ENCODE results near the gene OR52K2.
A peak's percentile ranks its signal among the peaks of the same experiment; 100 is the strongest.

Gene OR52K2

DNA sequence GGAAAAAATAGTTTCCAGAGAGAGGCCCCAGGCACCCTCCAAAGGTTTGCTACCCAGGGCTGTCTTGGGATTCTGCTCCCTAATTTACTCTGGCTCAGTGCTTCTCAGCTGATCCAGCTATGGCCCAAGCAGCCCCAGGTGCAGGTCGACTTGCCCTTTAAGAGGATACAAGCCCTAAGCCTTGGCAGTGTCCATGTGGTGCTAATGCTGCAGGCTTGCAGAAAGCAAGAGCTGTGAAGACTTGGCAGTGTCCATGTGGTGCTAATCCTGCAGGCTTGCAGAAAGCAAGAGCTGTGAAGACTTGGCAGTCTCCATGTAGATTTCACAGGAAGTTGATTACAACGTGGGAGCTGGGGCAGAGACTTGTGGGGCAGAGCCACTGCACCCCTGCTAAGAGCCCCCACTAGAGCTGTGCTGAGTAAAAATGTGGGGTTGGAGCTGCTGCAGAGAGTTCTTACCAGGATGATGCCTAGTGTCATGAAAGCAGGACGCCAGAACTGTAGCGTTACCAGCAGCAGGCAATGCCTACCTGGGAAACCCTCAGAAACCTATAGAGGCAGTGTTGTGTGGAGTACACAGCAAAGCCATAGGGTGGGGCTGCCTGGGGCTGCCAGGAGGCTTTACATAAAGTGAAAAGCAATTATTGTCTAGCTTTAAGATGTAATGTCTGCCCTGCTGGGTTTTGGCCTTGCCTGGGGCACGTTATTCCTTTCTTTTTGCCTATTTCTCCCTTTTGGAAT, 17.2 kb downstream of the OR52K2 start:
- TF ChIP-seq GABPA (IDR thresholded peaks at IDR 0.05; ENCODE audit: low read depth) (no peak), SPI1 (IDR thresholded peaks at IDR 0.05; ENCODE audit: borderline replicate concordance, low read depth) (no peak), POLR2AphosphoS5 (IDR thresholded peaks at IDR 0.05; ENCODE audit: low read depth) (no peak)
- TF ChIP-seq, protein P1, sequence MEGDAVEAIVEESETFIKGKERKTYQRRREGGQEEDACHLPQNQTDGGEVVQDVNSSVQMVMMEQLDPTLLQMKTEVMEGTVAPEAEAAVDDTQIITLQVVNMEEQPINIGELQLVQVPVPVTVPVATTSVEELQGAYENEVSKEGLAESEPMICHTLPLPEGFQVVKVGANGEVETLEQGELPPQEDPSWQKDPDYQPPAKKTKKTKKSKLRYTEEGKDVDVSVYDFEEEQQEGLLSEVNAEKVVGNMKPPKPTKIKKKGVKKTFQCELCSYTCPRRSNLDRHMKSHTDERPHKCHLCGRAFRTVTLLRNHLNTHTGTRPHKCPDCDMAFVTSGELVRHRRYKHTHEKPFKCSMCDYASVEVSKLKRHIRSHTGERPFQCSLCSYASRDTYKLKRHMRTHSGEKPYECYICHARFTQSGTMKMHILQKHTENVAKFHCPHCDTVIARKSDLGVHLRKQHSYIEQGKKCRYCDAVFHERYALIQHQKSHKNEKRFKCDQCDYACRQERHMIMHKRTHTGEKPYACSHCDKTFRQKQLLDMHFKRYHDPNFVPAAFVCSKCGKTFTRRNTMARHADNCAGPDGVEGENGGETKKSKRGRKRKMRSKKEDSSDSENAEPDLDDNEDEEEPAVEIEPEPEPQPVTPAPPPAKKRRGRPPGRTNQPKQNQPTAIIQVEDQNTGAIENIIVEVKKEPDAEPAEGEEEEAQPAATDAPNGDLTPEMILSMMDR (IDR thresholded peaks at IDR 0.05; ENCODE audit: insufficient read depth, low read length) = no peak
- TF ChIP-seq, protein P2, sequence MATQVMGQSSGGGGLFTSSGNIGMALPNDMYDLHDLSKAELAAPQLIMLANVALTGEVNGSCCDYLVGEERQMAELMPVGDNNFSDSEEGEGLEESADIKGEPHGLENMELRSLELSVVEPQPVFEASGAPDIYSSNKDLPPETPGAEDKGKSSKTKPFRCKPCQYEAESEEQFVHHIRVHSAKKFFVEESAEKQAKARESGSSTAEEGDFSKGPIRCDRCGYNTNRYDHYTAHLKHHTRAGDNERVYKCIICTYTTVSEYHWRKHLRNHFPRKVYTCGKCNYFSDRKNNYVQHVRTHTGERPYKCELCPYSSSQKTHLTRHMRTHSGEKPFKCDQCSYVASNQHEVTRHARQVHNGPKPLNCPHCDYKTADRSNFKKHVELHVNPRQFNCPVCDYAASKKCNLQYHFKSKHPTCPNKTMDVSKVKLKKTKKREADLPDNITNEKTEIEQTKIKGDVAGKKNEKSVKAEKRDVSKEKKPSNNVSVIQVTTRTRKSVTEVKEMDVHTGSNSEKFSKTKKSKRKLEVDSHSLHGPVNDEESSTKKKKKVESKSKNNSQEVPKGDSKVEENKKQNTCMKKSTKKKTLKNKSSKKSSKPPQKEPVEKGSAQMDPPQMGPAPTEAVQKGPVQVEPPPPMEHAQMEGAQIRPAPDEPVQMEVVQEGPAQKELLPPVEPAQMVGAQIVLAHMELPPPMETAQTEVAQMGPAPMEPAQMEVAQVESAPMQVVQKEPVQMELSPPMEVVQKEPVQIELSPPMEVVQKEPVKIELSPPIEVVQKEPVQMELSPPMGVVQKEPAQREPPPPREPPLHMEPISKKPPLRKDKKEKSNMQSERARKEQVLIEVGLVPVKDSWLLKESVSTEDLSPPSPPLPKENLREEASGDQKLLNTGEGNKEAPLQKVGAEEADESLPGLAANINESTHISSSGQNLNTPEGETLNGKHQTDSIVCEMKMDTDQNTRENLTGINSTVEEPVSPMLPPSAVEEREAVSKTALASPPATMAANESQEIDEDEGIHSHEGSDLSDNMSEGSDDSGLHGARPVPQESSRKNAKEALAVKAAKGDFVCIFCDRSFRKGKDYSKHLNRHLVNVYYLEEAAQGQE (IDR thresholded peaks at IDR 0.05; ENCODE audit: insufficient replicate concordance, low read depth) = no peak
- Histone ChIP-seq H3K4me3 (replicated peaks; ENCODE audit: insufficient read depth, low read length) (no peak overlapping the region), H3K27ac (replicated peaks) (peak overlapping the region; percentile 74), H3K27me3 (ENCODE audit: insufficient read depth, poor library complexity, severe bottlenecking) (no peaks in the 10 kb centered on the region)
- DNase-seq (ENCODE audit: low read depth in 1 of 2, low spot score in 1 of 2) = no peak

DNA sequence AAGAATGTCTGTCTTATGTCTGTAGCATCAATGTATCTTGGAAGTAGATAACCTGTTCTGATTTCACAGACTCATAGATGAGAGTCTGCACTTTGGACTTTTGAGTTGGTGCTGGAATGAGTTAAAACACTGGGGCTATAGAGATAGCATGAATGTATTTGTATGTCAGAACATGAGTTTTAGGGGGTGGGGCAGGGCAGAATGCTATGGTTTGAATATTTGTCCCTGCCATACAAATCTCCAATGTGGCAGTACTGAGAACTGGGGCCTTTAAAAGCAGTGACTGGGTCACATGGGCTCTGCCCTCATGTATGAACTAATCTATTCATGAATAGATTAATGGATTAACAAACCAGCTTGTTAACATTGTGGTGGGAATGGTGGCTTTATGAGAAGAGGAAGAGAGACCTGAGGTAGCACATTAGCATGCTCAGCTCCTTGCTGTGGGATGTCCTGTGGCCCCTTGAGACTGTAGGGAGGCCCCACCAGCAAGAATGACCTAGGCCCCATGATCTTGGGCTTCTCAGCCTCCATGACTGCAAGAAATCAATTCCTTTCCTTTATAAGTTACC, 17.9 kb downstream of the OR52K2 start:
- no peak overlapping the region for H3K4me3 ChIP-seq (replicated peaks; ENCODE audit: insufficient read depth, low read length)
- H3K27ac ChIP-seq (replicated peaks) = peak overlapping the region; percentile 74
- no peak for TF ChIP-seq POLR2AphosphoS5 (IDR thresholded peaks at IDR 0.05; ENCODE audit: low read depth)
- TF ChIP-seq GABPA (IDR thresholded peaks at IDR 0.05; ENCODE audit: low read depth) = no peak
- TF ChIP-seq, protein P2 (IDR thresholded peaks at IDR 0.05; ENCODE audit: insufficient replicate concordance, low read depth) = no peak
- TF ChIP-seq, protein P1 (IDR thresholded peaks at IDR 0.05; ENCODE audit: insufficient read depth, low read length) = no peak
- TF ChIP-seq SPI1 (IDR thresholded peaks at IDR 0.05; ENCODE audit: borderline replicate concordance, low read depth) = peak; percentile 37; the same call in 1 of the 2 replicates
- DNase-seq (ENCODE audit: low read depth in 1 of 2, low spot score in 1 of 2) = peak; percentile 47 to 69
- no peaks in the 10 kb centered on the region for H3K27me3 ChIP-seq (ENCODE audit: insufficient read depth, poor library complexity, severe bottlenecking)

DNA sequence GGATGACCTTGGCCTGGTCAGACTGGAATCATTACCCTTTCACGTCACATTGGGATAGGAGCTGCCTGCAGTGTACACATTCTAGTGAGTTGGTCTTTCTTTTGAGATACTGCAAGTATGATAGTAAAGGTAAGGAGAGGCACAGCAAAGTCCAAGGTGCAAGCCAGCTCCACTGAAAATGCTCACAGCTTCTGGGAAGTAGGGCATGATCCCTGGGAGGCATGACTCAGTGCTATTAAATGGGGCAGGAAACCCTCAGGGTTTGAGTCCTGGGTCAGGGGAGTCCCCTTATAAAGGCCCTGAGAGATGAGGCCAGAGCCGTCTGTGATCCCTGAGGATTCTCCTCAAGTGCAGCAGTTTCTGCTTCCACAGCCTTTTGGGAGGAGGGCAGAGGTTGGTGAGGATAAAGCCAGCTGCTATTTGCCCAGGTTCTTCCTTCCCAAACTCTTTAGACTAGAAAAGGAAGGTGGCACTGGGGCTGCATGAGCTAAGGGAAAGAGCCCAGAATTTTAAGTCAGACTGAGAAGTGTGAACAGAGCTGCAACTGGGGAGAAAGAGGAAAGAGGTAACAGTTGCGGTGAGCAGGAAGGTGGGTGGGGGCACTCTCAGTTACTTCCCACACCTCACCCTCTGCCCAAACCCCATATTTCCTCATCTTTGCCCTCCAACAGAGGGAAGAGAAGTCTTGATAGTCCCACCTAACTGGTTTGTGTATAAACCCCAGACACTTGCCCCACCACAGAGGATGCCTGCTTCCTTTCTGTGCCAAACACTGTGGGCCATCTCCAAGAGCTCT, 18.9 kb downstream of the OR52K2 start:
- TF ChIP-seq SPI1 (IDR thresholded peaks at IDR 0.05; ENCODE audit: borderline replicate concordance, low read depth) (no peak; the same call in 1 of the 2 replicates), POLR2AphosphoS5 (IDR thresholded peaks at IDR 0.05; ENCODE audit: low read depth) (peak; percentile 57; the same call in 1 of the 2 replicates)
- DNase-seq (ENCODE audit: low read depth in 1 of 2, low spot score in 1 of 2) = peak; percentile 77 to 90
- no peaks in the 10 kb centered on the region for H3K27me3 ChIP-seq (ENCODE audit: insufficient read depth, poor library complexity, severe bottlenecking)
- H3K4me3 ChIP-seq (replicated peaks; ENCODE audit: insufficient read depth, low read length) = no peak overlapping the region
- H3K27ac ChIP-seq (replicated peaks) = peak overlapping the region; percentile 74

DNA sequence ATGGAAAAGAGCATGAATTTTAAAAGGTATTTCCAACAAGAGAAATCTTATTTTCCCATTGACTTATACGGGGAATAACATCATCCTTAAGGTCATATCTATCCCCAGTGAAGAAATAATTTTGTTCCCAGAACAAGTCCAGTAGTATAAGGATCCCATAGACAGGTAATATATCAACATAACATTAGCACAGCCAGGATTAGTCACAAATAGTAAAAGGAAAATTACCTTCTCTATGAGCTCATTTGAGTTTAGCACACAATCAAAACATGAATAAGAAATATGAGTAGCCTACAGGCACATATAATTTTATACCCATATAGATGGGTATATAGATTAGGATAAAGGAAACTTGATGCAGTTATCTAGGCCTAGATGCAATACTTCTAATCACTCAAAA, 30.5 kb downstream of the OR52K2 start:
- Histone ChIP-seq H3K27me3 (ENCODE audit: insufficient read depth, poor library complexity, severe bottlenecking) (no peaks in the 10 kb centered on the region), H3K4me3 (replicated peaks; ENCODE audit: insufficient read depth, low read length) (no peak overlapping the region), H3K27ac (replicated peaks) (no peak overlapping the region)
- no peak for DNase-seq (ENCODE audit: low read depth in 1 of 2, low spot score in 1 of 2)
- no peak for TF ChIP-seq GABPA (IDR thresholded peaks at IDR 0.05; ENCODE audit: low read depth)
- TF ChIP-seq POLR2AphosphoS5 (IDR thresholded peaks at IDR 0.05; ENCODE audit: low read depth) = no peak
- TF ChIP-seq, protein P1 (IDR thresholded peaks at IDR 0.05; ENCODE audit: insufficient read depth, low read length) = no peak
- TF ChIP-seq SPI1 (IDR thresholded peaks at IDR 0.05; ENCODE audit: borderline replicate concordance, low read depth) = no peak

All from HL-60 (cell line).